ENCODE measurements around the gene CHAC1.

The CHAC1 gene

DNA sequence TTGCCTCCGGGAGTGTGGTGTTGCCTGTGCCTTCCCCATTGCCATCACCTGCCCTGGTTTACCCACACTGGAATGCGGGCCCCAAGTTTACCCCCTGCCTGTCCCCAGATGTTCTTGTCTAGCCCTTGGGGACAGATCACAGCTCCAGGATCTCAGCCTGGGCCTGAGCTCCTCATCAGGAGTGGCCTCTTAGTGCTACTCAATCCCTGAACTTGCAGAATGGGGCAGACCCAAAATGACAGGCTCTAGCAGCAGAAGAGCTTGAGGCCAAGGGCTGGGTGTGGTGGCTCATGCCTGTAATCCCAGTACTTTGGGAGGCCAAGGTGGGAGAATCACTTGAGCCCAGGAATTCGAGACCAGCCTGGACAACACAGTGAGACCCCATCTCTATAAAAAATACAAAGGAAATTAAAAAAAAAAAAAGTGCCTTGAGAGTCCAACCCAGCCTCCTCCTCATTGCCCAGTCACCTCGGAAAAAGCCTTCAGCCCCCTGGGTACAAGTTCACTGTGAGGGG is 3.8 kb downstream of the CHAC1 start:
- Histone ChIP-seq H3K4me3 (ENCODE audit: insufficient read depth, low read length, poor library complexity, severe bottlenecking) (no peak overlapping the region), H3K9me3 (ENCODE audit: insufficient read depth, low read length) (no peaks in the 10 kb centered on the region), H3K27ac (ENCODE audit: low read depth, low read length) (no peak overlapping the region), H3K79me2 (ENCODE audit: insufficient read depth, low read length) (no peaks in the 10 kb centered on the region), H3K9me2 (replicated peaks; ENCODE audit: insufficient read depth, low read length) (no peaks in the 10 kb centered on the region), H2AFZ (ENCODE audit: low read depth, low read length, severe bottlenecking) (no peak overlapping the region), H3K27me3 (ENCODE audit: low read length) (no peaks in the 10 kb centered on the region), H4K20me1 (ENCODE audit: low read depth, low read length) (no peaks in the 10 kb centered on the region), H3K36me3 (ENCODE audit: low read length) (no peaks in the 10 kb centered on the region), H3K9ac (ENCODE audit: low read length) (no peak overlapping the region), H3K4me2 (ENCODE audit: low read depth, low read length, poor library complexity, severe bottlenecking) (no peak overlapping the region), H3F3A (ENCODE audit: insufficient read depth) (no peaks in the 10 kb centered on the region)
- TF ChIP-seq EZH2phosphoT487 (conservative IDR thresholded peaks at IDR 0.05; ENCODE audit: low read length), result no peak
- TF ChIP-seq, protein P1, sequence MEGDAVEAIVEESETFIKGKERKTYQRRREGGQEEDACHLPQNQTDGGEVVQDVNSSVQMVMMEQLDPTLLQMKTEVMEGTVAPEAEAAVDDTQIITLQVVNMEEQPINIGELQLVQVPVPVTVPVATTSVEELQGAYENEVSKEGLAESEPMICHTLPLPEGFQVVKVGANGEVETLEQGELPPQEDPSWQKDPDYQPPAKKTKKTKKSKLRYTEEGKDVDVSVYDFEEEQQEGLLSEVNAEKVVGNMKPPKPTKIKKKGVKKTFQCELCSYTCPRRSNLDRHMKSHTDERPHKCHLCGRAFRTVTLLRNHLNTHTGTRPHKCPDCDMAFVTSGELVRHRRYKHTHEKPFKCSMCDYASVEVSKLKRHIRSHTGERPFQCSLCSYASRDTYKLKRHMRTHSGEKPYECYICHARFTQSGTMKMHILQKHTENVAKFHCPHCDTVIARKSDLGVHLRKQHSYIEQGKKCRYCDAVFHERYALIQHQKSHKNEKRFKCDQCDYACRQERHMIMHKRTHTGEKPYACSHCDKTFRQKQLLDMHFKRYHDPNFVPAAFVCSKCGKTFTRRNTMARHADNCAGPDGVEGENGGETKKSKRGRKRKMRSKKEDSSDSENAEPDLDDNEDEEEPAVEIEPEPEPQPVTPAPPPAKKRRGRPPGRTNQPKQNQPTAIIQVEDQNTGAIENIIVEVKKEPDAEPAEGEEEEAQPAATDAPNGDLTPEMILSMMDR (IDR thresholded peaks at IDR 0.05; ENCODE audit: insufficient read depth, low read length, poor library complexity, severe bottlenecking), result no peak

DNA sequence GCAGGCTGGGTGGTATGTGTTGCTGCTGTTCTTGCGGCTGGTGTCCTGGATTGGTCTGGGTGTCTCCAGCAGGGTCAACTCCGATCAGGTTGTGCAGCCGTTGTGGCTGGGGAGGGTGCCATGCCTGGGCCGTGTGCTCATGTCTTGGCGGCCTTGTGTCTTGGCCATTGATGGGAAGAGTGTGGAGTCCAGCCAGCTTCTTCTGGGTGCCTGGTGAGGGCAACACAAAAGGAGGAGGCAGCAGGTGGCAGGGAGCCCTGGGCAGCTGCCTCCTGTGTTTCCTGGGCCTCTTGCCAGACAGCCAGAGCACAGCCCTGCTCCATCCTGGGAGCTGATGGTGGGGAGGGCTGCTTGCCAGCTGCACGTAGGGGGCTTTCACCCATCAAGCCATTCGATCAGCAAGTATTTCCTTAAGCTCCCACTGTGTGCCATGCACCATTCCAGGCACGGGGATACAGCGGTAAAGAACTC is 4.3 kb downstream of the CHAC1 start:
- H3K79me2 ChIP-seq (ENCODE audit: insufficient read depth, low read length), result no peaks in the 10 kb centered on the region
- H2AFZ ChIP-seq (ENCODE audit: low read depth, low read length, severe bottlenecking), result no peak overlapping the region
- no peaks in the 10 kb centered on the region for H3K9me2 ChIP-seq (replicated peaks; ENCODE audit: insufficient read depth, low read length)
- no peak overlapping the region for H3K4me3 ChIP-seq (ENCODE audit: insufficient read depth, low read length, poor library complexity, severe bottlenecking)
- H3K27ac ChIP-seq (ENCODE audit: low read depth, low read length), result no peak overlapping the region
- no peak overlapping the region for H3K9ac ChIP-seq (ENCODE audit: low read length)
- H3F3A ChIP-seq (ENCODE audit: insufficient read depth), result no peaks in the 10 kb centered on the region
- H3K27me3 ChIP-seq (ENCODE audit: low read length), result no peaks in the 10 kb centered on the region
- no peak overlapping the region for H3K4me2 ChIP-seq (ENCODE audit: low read depth, low read length, poor library complexity, severe bottlenecking)
- no peaks in the 10 kb centered on the region for H3K36me3 ChIP-seq (ENCODE audit: low read length)
- H4K20me1 ChIP-seq (ENCODE audit: low read depth, low read length), result no peaks in the 10 kb centered on the region
- no peaks in the 10 kb centered on the region for H3K9me3 ChIP-seq (ENCODE audit: insufficient read depth, low read length)
- TF ChIP-seq, protein P1 (IDR thresholded peaks at IDR 0.05; ENCODE audit: insufficient read depth, low read length, poor library complexity, severe bottlenecking), result no peak
- TF ChIP-seq EZH2phosphoT487 (conservative IDR thresholded peaks at IDR 0.05; ENCODE audit: low read length), result no peak

DNA sequence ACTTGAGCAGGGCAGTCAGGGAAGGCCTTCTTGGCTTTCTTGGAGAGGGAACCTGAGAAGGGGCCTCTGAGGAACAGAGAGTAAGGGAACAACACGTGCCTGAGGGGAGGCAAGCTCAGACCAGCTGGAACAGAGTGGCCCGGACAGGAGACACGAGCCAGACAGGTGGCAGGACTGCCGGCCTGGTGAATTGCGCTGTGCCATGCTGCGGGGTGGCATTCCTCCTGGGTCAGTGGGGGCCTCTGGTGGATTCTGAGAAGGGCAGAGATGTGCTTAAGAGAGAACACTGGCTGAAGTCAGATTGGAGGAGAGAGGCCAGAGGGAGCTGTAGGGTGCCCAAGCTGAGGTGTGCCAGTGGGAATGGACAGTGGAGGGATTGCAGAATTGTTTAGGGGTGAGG is 4.9 kb downstream of the CHAC1 start:
- Histone ChIP-seq H3K79me2 (ENCODE audit: insufficient read depth, low read length) (no peaks in the 10 kb centered on the region), H3F3A (ENCODE audit: insufficient read depth) (no peaks in the 10 kb centered on the region), H2AFZ (ENCODE audit: low read depth, low read length, severe bottlenecking) (no peak overlapping the region), H3K9me2 (replicated peaks; ENCODE audit: insufficient read depth, low read length) (no peaks in the 10 kb centered on the region), H3K4me2 (ENCODE audit: low read depth, low read length, poor library complexity, severe bottlenecking) (no peak overlapping the region), H3K27me3 (ENCODE audit: low read length) (no peaks in the 10 kb centered on the region), H3K9ac (ENCODE audit: low read length) (no peak overlapping the region), H3K27ac (ENCODE audit: low read depth, low read length) (no peak overlapping the region), H3K36me3 (ENCODE audit: low read length) (no peaks in the 10 kb centered on the region), H3K9me3 (ENCODE audit: insufficient read depth, low read length) (no peaks in the 10 kb centered on the region), H3K4me3 (ENCODE audit: insufficient read depth, low read length, poor library complexity, severe bottlenecking) (no peak overlapping the region), H4K20me1 (ENCODE audit: low read depth, low read length) (no peaks in the 10 kb centered on the region)
- TF ChIP-seq, protein P1 (IDR thresholded peaks at IDR 0.05; ENCODE audit: insufficient read depth, low read length, poor library complexity, severe bottlenecking), result no peak
- TF ChIP-seq EZH2phosphoT487 (conservative IDR thresholded peaks at IDR 0.05; ENCODE audit: low read length), result no peak
